Astrocyte of the spinal cord (primary cell): ENCODE results near the gene FAM76B.

ENCODE experiments used
- DNase-seq: peaks from one replicate; pipeline ENCODE4 v3.0.0; 2011; ENCODE audit warnings: low read depth, low spot score
- H3K4me3 ChIP-seq: 2 replicates; pipeline ENCODE4 v1.5.1; 2011; ENCODE audit warnings: low read depth, mild to moderate bottlenecking, low read length, moderate library complexity
- in situ Hi-C: cut with HindIII; loops from 2 replicates; pipeline ENCODE4 v1.10.0; 2017; ENCODE audit warnings: low sequenced_read_pairs
- TF ChIP-seq, protein P1 (sequence below): IDR thresholded peaks from 2 replicates; pipeline ENCODE4 v1.5.1; 2012; ENCODE audit warnings: low read depth, mild to moderate bottlenecking, low read length, inconsistent platforms

The FAM76B gene

GRCh38 chr11:95790123-95790932 lies 746 bp upstream of the FAM76B start, which contains the start of gene CEP57:
Gene CEP57 (plus strand): TSS chr11:95790498. CDS start chr11:95790699, 201 bp downstream.
- peak; percentile 99 for DNase-seq
- H3K4me3 ChIP-seq, result peak within 1 kb of the TSS; percentile 95

GRCh38 chr11:95788921-95789505 lies 569 bp downstream of the FAM76B start:
- peak overlapping the region; percentile 95 for H3K4me3 ChIP-seq
- DNase-seq, result peak; percentile 46
- TF ChIP-seq, protein P1, sequence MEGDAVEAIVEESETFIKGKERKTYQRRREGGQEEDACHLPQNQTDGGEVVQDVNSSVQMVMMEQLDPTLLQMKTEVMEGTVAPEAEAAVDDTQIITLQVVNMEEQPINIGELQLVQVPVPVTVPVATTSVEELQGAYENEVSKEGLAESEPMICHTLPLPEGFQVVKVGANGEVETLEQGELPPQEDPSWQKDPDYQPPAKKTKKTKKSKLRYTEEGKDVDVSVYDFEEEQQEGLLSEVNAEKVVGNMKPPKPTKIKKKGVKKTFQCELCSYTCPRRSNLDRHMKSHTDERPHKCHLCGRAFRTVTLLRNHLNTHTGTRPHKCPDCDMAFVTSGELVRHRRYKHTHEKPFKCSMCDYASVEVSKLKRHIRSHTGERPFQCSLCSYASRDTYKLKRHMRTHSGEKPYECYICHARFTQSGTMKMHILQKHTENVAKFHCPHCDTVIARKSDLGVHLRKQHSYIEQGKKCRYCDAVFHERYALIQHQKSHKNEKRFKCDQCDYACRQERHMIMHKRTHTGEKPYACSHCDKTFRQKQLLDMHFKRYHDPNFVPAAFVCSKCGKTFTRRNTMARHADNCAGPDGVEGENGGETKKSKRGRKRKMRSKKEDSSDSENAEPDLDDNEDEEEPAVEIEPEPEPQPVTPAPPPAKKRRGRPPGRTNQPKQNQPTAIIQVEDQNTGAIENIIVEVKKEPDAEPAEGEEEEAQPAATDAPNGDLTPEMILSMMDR, result peak; percentile 48
- in situ Hi-C loops, result no loop called here

More at GRCh38 chr11:95790123-95790932, 746 bp upstream of the FAM76B start, which contains the start of gene CEP57:
- in situ Hi-C loops, result no loop called here
- TF ChIP-seq, protein P1, result no peak

DNA sequence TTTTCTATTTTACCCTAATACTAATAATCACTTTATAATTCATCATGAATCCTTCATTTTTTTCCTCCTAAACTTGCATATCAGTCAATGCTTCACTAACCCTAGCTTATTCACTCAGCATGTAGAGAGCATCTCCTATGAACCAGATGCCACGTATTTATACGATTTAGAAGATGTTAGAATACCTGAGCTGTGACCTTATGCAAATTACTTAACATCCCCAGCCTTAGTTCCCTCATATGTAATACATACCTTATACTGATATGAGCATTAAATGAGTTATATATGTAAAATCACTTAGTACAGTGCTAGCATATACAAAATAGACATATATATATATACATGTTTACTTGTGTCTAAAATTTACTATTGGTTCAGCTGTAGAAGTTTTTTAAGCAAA lies 9.0 kb downstream of the FAM76B start:
- in situ Hi-C loops, result no loop called here
- TF ChIP-seq, protein P1, result no peak
- DNase-seq, result no peak
- no peak overlapping the region for H3K4me3 ChIP-seq

DNA sequence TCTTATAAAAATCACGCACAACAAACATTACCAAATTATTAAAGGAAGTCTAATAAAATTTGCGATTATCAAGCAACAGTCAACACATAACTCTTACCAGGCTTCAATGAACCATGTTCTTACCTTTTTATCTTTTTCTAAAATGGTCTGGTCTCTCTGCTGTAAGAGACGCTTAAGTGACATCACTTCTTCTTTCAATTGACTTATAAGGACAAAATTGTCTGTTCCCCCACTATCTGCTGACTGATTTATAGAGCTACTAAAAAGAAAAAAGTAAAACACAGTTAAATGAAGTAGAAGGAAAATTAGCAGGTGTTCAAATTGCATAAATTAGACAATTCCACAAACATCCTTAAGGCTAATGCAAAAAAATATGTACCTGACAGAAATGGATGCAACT lies 10.9 kb downstream of the FAM76B start:
- in situ Hi-C loops, result no loop called here
- no peak overlapping the region for H3K4me3 ChIP-seq
- no peak for DNase-seq
- TF ChIP-seq, protein P1, result no peak

DNA sequence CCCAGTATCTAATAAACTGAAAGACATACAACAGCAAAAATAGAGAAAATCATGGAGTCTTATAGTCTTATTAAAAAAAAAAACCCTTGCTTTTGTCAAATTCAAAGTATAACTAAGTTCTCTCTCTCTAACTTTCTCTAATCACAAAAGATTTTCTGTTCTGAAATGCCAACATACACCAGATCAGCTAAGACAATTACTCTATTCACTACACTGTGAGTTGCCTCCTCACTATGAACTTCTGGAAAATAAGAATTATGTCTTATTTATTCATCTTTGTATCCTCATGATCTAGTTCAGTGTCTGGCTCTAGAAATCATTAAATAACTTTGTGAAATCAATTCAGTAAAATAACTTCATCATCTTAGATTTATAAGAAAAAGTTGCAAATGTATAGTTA lies 12.7 kb downstream of the FAM76B start:
- TF ChIP-seq, protein P1, result no peak
- no peak for DNase-seq
- in situ Hi-C loops, result no loop called here

DNA sequence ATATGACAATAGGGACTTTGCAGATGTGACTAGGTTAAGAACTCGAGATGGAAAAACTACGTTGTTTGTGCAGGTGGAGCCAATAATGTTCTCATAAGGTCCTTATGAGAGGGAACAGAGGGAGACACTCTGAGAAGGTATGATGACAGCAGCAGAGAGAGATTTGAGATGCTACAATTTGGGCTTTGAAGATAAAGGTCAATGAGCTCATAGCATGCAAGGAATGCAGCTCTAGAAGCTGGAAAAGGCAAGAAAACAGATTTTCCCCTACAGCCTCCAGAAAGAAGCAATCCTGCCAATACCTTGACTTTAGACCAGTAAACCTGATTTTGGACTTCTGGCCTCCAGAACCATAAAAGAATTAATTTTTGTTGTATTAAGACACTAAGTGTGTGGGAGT lies 21.1 kb downstream of the FAM76B start:
- no peak overlapping the region for H3K4me3 ChIP-seq
- DNase-seq, result no peak
- in situ Hi-C loops, result no loop called here
- TF ChIP-seq, protein P1, result no peak

More for the DNA sequence above, 12.7 kb downstream of the FAM76B start:
- no peak overlapping the region for H3K4me3 ChIP-seq
